Neural crest cell (in vitro differentiated cells): ENCODE data around the gene PCYT1B. TPM values are rescaled to one million over a fixed set of nuclear protein-coding genes. Genes with fewer than 3 reads are reported as not detected.

ENCODE experiments used
- DNase-seq: peaks from one replicate; pipeline ENCODE4 v3.0.0; 2021; ENCODE audit warnings: low read depth, mixed read lengths, low spot score
- H3K27ac Mint-ChIP-seq: one replicate; pipeline ENCODE4 v1.8.0; 2021; ENCODE audit warnings: mild to moderate bottlenecking, mixed read lengths; ENCODE audit not compliant: unreplicated experiment
- H3K27me3 Mint-ChIP-seq: 2 replicates; pipeline ENCODE4 v1.8.0; 2021; ENCODE audit warnings: low read depth, mild to moderate bottlenecking, mixed read lengths
- H3K36me3 Mint-ChIP-seq: 2 replicates; pipeline ENCODE4 v1.8.0; 2021; ENCODE audit warnings: low read depth, mild to moderate bottlenecking, mixed read lengths
- H3K4me1 Mint-ChIP-seq: 2 replicates; pipeline ENCODE4 v1.8.0; 2021; ENCODE audit warnings: mixed read lengths
- H3K4me3 Mint-ChIP-seq: one replicate; pipeline ENCODE4 v1.8.0; 2021; ENCODE audit warnings: mild to moderate bottlenecking, mixed read lengths
- H3K9me3 Mint-ChIP-seq: 2 replicates; pipeline ENCODE4 v1.8.0; 2021; ENCODE audit warnings: mixed read lengths
- CTCF ChIP-seq: fragments of 200-600 bp; sonication (generic); conservative IDR thresholded peaks from 2 replicates; pipeline ENCODE4 v1.5.0; 2021; ENCODE audit warnings: antibody characterized with exemption, mild to moderate bottlenecking
- total RNA-seq: library from RNA; stranded (reverse); gene quantifications from 2 replicates; pipeline ENCODE4 v1.2.1, GENCODE V29; 2021

Gene PCYT1B
- total RNA-seq, 1 donor from 2014 or later, result 32.3 TPM

GRCh38 chrX:24603191-24603590 lies 44.0 kb downstream of the PCYT1B start:
- Mint-ChIP-seq H3K4me3 (no peak overlapping the region), H3K27me3 (no peaks in the 10 kb centered on the region), H3K36me3 (peaks cover 3% of the 10 kb centered on the region), H3K4me1 (peaks cover 11% of the 10 kb centered on the region), H3K27ac (no peak overlapping the region), H3K9me3 (peaks cover 5% of the 10 kb centered on the region)
- TF ChIP-seq CTCF, result no peak
- DNase-seq, result no peak

GRCh38 chrX:24601858-24602257 lies 45.3 kb downstream of the PCYT1B start:
- Mint-ChIP-seq H3K27ac (no peak overlapping the region), H3K4me3 (no peak overlapping the region), H3K4me1 (no peaks in the 10 kb centered on the region), H3K27me3 (no peaks in the 10 kb centered on the region), H3K36me3 (peaks cover 3% of the 10 kb centered on the region), H3K9me3 (peaks cover 5% of the 10 kb centered on the region)
- no peak for DNase-seq
- no peak for TF ChIP-seq CTCF

GRCh38 chrX:24594501-24594900 lies 52.6 kb downstream of the PCYT1B start:
- Mint-ChIP-seq H3K4me1 (no peaks in the 10 kb centered on the region), H3K4me3 (no peak overlapping the region), H3K27ac (no peak overlapping the region), H3K9me3 (no peaks in the 10 kb centered on the region), H3K27me3 (no peaks in the 10 kb centered on the region), H3K36me3 (peaks cover 3% of the 10 kb centered on the region)
- TF ChIP-seq CTCF, result no peak
- no peak for DNase-seq

GRCh38 chrX:24590111-24590510 lies 57.0 kb downstream of the PCYT1B start:
- no peak overlapping the region for H3K27ac Mint-ChIP-seq
- DNase-seq, result no peak

GRCh38 chrX:24577091-24577490 lies 70.1 kb downstream of the PCYT1B start:
- peaks cover 23% of the 10 kb centered on the region for H3K36me3 Mint-ChIP-seq
- TF ChIP-seq CTCF, result no peak
- H3K4me1 Mint-ChIP-seq, result peaks cover 4% of the 10 kb centered on the region
- no peaks in the 10 kb centered on the region for H3K27me3 Mint-ChIP-seq
- H3K27ac Mint-ChIP-seq, result no peak overlapping the region
- H3K4me3 Mint-ChIP-seq, result no peak overlapping the region
- no peak for DNase-seq
- H3K9me3 Mint-ChIP-seq, result no peaks in the 10 kb centered on the region

More at GRCh38 chrX:24590111-24590510, 57.0 kb downstream of the PCYT1B start:
- no peaks in the 10 kb centered on the region for H3K9me3 Mint-ChIP-seq
- no peak for TF ChIP-seq CTCF
- H3K36me3 Mint-ChIP-seq, result peaks cover 13% of the 10 kb centered on the region
- H3K4me1 Mint-ChIP-seq, result no peaks in the 10 kb centered on the region
- no peak overlapping the region for H3K4me3 Mint-ChIP-seq
- H3K27me3 Mint-ChIP-seq, result no peaks in the 10 kb centered on the region

GRCh38 chrX:24575496-24575895 lies 71.7 kb downstream of the PCYT1B start:
- Mint-ChIP-seq H3K9me3 (no peaks in the 10 kb centered on the region), H3K27ac (no peak overlapping the region), H3K4me1 (peaks cover 4% of the 10 kb centered on the region), H3K36me3 (peaks cover 12% of the 10 kb centered on the region), H3K4me3 (no peak overlapping the region), H3K27me3 (no peaks in the 10 kb centered on the region)
- no peak for TF ChIP-seq CTCF
- no peak for DNase-seq
